Measurements from ENCODE around the gene SIM1.

SIM1 gene

DNA sequence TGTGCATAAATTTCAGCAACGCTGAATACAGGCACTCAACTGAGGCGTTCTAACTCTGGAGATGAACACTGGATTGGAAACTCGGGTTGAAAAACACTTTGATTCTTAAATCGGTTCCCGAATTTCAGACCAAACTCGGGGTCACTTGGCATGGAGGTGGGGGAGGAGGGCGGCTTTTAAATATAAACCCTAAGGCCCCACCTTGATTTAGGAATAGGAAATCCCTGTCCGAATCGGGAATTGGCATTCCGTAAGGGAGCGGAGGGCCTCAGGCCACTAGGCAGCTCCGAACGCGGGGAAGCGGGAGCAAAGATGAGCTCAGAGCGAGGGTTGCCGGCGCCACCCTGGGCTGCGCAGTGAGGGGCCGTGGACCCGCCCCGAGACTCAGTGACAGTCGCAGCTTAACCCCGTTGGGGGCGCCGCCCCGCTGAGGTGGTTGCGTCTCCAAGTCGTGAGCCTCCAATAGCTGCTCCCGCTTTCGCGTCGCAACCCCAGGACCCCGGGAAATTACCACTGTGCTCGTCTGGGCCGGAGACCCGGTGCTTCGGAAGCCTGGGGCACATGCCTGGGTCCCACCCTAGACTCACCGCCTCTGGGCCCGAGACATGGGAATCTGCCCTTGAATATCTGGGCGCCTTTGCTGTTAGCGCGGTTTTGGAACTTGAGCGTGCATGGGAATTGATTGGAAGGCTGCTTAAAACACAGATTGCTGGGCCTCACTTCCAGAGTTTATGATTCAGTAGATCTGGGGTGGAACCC lies 4.6 kb upstream of the SIM1 start:
- DNase-seq, result no peak

DNA sequence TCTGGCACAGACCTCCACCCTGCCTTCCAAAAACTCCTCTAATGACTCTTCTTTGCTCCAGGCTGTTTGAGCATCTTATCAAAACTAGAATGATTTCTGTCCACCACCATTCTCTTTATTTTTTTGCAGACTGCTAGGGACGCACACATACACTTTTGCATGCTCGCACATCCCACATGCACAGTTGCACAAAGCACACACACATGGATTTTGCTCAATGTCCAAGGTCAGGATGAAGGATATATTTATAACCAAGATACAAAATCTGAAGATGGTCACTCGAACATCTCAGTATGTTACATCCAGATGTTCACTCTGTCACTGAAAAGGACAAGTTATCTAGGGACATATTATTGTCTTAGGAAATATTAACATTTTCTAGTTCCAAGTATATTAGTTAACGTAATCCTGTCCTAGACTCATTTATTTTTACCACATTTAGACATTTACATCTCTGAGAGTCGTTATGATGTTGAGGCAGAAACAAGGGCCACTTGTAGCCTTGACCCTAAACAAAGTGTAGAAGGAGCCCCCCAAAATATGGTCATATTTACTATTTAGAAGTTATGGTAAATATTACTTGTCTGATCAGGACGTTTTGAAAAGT lies 3.4 kb upstream of the SIM1 start:
- DNase-seq, result no peak

DNA sequence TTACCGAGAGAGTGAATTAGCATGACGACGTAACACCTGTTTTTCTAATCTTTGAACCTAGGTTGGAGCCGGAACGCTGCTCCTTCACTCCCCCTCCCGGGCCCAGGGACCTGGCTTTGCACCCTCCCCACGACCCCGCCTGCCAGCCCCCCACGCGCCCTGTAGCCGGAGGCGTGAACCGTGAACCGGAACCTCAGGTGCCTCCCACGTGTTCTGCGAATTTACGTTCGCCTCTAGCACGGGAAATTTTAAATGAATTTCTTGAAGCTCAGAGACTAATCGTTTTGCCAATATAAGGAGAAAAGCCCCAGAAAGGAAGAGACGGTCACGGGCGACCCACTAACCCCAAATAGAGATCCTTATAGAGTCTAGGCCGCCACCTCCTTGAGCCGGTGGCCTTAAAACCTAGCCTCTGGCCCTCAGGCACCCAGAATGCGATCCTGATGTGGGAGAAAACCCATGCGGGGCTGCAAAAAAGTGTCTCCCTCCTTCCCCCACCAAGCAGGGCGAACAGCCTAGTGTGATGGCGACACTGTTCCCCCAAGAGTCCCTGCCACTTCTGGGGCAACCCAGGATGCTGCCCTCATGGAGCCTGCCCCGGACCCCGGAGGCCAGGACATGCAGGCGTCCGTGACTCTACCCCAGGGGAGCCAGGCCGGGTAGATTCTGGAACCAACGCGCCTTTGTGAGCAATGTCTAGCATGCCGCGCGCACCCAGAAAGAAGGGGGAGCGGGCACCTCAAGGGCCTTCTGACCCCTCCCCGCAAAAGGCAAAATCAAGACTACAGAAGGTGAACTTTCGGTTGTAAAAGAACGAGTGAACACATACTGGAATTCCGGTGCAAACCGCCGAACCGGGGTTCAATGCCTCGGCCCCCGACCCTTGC lies 2.7 kb upstream of the SIM1 start:
- no peak for DNase-seq

DNA sequence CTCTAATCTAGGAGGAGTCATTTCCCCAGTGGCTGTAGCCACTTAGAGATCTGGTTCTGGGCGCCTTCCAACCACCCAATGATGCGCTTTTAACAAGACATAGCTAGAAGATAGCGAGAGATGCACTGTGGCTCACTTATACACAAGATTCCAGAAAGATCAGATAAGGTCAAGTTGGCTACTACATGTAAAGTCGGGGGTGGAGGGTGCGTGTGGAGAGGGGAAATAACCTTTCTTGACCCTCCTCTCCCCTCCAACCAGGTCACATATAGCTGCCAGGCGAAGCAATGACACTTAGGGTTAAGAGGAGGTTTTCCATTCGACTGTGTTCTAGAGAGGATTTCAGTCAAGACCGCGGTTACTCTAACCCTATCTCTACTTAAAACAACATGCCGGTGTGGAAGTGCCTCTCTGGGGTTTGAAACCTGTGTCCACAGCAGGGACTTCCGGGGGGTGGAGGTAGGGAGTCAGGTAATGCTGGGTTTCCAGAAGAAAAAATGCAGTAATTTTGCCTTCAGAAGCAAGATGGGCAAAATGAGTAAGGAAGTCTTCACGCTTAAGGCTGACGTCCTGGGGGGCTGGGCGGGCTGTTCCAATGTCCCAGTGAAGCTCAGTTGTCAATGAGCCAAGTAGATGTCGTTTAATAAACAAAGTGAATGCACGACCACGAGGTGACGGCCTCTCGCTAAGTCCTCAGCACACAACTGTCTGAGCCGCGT lies 1.8 kb upstream of the SIM1 start:
- DNase-seq, result no peak

DNA sequence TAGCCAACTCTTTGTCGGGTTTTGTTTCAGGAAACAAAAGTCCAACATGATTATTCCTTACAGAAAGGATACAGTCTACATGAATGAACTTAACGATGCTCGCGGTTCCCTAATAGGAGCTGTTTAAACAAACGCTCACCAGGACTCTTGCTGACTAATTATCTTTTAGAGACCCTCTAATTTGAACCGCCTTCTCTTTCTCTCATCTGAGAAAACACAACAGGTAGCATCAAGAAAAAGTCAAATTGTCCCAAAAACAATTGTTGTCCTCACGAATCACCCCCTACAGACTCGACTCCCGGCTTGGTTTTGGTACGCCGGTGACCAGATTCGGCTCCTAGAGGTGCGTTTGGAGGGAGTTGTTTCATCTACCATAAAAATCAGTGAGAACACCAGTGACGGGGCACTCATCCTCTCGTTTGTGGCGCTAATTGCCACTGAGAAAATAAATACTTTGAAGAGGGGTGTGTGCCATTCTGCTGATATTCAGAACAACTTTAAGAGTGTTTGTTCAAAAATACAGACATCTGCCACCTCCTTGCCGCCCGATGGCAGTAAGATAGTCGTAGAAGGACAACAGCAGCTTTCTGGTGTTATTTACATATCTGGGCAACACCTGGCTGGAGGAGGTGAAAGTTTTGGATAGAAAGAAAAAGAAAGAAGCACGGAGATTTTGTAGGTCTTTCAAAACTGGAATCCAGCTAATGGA lies 1.1 kb upstream of the SIM1 start:
- DNase-seq, result no peak

DNA sequence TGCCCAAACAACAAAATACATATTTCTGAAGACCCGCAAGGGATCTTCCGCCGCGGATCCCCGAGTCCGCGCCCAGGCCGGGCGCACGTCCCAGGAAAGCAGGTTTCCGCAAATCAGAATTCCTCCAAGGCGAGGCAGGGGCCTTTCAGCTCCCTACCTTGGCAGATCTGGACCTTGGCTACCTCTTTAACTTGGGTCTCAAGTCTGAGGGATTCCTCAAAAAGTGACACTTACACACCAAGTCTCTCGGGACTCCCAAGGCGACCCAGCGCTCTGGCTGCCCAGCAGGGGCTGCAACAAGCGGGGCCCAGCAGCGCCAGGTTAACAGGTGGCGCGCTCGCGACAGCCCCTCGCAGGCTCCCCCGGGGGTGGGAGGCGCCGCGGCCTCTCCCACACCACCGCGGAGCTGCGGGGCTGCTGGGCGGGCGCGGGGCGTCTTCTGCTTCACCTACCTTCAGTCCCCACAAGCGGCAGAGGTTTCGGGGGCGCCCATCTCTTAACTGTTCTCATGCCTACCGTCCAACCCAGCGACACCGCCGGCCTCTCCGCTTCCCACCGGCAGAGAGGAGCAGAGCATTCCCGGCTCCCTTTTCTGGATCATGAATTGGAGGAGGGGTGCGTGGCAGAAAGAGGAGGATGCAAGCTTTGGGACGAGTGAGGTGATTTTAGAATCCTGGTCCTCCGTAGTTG lies 414 bp downstream of the SIM1 start:
- DNase-seq, result no peak

DNA sequence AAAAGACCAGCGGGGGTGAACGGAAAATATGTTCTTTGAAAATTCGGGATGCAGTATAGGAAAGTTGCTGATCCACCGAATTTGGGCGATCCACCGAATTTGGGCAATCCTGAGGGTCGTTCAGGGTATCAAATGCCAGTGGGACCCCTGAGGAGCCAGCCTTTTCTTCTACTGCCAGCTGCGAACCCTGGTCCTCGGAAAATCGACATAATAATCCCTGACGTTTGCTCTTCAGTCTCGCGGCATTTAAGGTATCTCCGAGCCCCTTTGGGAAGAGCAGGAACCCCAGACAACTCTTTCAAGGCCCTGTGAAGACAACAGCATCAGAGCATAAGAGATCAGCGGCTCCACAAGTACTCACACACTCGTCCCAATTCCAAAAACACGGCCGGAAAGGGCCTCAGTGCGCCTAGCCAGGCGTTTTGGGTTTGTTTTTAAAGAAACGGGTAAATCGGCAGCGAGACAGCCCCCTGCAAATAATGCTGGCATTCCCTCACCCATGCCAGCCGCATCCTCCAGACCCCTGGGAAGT lies 1.0 kb downstream of the SIM1 start:
- DNase-seq, result no peak

DNA sequence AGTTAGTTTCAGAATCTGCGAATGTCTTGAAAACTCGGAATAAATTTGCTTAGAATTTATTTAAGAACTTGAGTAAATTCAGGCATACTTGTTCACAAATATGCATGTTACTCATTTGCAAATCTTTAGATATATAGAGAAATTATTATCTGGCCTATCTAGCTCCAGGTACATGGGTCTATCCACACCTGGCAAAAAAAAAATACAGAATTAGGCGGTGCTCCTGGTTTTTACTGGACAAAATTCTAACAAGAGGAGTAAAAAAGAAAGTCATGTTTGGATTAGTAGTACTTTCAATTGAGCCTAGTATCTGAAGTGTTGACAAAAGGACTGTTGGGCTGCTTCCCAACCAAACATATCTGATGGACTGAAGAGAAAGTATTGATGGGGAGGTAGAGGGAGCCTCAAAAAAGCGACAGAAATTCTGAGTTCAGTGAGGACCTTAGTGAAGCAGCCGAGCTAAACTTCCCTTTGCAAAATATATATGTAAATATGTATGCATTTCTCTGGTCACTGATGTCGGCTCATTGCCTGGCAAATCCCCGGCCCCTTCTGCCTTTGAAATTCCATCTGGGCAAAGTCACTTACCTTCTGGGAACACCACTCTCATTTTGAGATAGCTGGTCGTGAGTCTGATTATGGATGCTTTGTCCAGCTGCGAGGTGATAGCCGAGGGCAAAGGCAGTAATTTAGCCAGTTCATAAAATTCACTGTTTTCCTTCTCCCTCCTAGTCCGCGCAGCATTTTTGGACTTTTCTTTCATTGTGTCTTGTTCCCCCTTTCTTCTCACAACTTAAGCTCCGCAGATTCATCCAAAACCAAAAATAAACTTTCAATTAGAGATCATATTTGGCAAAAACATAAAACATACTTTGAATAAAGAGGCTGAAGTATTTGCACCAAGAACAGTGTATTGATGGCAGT lies 1.8 kb downstream of the SIM1 start:
- DNase-seq, result peak in 1 of 2 experiments; percentile 56

DNA sequence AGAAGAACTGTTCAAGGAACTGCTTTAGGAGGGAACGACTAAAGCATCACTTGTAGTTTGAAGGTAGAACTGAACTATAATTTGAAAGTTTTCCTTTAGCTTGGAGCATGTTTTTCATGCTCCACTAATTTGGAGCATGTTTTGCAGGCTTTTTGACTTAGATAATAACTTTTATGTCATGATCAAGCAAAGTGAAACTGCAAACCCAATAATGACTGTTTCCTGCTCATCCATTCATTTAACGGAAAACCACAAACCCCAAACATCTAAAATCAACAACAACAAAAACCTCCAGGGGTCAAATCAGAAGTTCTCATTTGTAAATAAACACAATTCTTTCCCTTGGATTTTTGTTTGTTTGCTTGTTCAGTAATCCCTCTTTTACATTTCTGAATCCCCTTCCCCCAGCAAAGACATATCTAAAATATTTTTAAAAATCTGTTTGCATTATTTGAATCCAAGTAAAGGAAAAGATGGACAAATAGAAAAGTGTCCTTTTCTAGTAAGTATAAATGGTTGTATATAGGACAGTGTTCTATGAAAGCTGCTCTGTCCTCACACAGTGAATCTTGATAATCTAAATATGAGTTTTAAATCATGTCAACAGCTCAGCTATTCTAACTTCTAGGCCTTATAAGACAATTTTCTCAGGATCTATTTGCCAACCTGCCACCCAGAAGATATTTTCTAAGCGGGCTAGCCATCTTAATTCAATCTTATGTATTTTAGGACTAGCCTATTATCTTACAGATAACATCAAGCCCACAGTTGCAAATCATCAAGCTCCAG lies 2.6 kb downstream of the SIM1 start:
- no peak for DNase-seq

DNA sequence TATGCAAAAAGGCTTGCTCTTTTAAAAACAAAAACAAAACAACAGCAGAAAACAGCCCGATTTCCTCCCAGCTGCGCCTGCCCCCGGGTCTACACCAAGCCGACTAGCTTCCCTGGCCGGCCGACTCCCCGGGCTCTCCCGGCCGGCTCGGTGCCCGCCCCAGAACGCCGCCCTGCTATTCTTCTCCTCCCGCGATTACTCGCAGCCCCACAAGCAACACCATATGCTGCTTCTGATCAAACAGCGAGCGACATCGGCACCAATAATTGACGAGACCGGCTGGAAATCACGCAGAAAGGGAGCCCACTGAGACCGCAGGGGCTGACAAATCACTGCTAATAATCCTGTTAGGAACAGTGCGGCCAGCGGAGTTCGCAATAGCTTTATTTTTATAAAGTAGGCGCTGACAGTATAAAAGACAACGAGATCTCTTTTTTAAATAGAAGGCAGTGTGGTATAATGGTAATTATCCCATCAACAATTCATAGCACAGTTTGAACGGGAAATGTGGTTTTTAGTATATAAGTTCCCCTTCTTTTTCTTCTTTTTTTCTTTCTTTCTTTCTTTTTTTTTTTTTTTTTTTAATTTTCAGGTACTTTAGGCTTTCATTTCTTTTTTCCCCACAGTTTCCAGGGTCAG lies 3.3 kb downstream of the SIM1 start:
- peak; percentile 26 to 70 for DNase-seq

DNA sequence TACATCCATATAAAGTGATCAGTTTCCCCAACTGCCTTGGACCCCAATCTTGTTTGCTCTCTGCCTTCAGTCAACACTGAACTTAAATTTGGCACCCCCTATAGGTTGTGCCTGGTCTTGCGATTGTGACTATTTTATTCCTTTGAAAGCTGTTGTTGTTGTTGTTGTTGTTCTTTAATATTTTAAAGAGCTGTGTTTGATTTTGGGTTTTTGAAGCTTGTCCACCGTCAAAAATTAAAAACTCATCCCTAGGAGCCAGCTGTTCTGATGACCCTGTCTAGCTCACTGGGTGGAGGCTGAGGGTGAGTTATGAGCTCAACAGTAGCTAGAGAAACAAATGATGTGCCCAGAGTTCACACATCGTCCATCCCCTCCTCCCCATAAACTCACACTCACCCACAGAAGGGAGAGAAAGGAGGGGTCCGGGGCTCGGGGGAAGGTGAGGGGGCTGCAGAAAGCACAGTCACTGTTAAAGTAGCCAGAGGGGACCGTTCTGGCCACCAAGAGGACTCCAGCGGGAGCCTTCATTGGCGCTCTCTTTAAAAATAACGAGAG lies 4.0 kb downstream of the SIM1 start:
- peak in 1 of 2 experiments; percentile 41 for DNase-seq

DNA sequence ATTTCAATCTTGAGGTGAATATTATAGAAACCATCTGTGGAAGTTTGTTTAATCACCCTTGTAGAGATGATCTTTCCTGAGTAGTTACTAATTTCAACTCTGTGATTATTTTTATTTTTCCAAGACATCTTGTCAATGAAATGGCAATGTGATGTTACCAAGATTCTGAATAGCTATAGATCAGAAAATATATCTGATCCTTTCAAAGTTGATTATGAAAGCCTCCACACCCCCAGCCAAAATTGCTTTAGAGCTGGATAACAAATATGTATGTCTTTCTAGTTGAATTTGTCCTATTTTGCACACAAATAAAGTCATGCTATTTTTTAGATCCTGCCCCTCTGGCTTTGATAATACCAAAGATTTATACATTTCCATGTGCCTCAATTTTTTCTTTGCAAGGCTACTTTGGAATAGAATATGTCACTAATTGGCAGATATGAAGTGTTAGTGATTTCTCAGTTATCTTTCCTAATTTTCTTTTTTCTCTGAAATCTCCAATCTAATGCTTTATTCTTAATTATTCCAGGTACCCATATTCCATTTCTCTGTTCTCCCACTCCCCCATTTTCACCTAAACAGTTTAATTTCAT lies 5.0 kb downstream of the SIM1 start:
- DNase-seq, result no peak

DNA sequence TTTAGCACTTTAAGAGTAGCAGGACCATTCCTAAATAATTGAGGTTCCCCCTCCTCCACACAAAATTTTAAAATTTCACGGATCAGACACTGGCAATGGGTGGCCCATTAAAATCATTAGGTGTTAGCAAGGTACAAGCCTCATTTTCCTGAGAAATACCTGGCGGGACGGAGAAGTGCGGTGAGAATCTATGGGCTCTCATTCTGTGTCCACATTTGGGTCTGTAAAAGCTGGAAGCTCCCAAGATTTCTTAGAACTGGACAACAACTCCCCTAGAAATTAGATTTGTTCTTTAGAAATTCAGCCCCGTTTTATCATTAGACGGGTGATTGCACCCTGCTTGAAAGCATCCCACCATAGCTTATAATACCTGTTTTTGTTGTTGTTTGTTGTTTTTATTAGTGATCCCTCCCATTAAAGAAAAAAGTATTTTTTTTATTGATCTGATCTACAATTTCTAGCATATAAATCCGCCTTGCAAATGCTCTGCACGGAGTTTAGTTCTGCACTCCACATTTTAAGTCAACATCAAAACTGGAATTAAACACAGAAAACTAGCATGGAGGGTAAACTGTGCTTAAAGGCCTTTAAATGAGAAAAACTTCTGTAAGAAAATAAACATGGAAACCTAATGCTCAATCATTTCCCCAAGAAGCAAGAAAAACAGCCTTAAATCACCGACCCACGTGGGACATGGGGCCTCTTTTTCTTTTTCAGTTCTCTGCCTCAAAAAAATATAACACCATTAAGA lies 5.7 kb downstream of the SIM1 start:
- no peak for DNase-seq

DNA sequence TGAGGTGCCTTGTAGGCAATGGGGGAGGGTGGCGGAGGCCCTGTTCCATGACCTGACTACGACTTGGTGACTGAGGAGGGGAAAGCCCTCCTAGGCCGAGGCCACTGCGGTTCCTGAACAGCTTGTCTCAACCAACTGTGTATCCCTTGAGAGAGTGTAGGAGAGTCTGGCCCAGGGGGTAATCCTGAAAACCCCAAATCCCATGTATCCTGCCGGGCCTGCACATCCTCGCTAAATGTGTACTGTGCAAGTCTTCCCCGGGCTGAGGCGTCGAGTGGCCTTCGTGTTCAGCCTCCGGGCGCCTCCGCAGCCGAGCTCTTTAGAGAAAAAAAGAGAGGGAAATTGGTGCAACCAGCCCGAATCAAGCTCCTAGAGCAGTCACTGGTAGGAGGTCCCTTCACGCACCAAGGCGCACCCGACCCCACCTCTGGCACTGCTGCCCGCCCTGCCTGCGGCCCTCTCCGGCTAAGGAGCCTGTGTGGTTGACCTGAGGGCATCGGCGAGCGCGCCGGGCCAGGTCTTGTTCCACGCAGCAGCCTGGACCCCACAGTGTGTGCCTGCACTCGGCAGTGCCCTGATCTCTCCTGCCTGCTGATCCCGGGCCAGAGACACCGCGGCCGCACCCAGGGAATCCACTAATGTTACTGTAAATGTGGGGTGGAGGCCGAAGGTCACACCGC lies 7.3 kb downstream of the SIM1 start:
- no peak for DNase-seq

DNA sequence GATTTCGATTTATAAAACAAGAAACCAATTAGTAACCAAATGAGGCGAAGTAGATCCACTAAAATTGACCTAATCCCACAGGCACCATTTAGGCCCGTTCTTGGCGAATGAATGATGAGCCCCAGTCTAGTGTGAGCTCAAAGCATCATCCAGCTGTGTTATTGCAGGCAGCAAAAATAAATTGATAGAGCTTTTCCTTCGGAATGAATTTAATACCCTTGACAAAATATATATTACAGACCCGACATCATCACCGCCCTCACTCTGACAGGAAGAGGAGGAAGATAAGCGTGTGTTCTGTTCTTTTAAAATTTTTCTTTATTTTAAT lies 7.8 kb downstream of the SIM1 start:
- no peak for DNase-seq

DNA sequence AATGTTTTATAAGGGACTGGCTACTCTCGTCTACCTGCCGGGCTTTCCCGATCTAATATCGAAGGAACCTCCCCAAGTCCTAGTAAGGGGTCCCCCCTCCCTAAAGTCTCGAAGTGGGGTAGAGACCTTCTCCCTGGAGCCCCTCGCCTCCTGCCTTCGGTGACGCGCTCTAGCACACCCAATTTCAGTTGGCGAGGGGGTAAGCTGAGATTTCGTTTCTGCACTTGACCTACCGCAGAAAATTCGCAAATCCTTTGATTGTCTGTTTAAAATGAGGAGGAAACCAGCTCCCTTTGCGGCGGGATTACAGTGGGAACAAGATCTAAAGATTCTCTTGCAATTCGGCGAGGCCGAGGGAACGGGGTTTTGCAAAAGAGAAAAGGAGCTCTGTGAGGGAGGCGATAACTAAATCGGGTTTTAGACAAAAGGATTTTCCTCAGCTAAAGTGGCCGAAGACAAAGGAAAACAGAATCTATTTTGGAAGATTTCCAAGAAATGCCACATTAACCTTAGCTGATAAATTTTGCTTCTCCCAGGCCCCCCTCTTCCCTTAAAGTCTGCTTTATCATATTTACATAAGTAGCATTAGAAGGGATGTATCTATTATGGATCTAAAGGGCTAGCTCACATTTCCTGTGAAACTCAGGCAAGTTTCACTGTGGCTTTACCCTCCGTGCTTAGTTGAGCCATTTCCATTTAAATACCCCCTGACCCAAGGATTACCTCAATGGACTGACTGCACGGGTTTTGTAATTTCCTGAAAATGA lies 8.4 kb downstream of the SIM1 start:
- DNase-seq, result no peak

Data from NCI-H526 (cell line).